Measurements from ENCODE around the gene PRKG1.

DNA sequence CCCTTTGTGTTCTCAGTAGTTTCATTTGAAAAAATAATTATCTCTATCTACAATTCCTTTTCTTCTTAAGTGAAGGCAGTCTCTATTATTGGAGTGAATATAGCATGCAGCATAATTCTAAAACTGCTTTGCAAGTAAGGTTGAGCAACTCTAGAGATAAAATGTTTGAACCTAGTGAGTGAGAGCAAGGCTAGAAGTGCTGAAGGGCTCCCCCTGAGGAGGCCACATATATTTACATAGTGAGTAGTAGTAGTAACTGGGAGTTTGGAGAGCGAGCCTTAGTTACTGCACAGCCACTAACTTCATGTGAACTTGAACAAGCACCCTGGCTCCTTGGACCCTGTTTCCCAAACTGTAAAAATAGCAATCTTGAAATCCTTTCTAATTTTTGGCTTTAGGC, 1098.3 kb downstream of the PRKG1 start:
- TF ChIP-seq, protein P1, sequence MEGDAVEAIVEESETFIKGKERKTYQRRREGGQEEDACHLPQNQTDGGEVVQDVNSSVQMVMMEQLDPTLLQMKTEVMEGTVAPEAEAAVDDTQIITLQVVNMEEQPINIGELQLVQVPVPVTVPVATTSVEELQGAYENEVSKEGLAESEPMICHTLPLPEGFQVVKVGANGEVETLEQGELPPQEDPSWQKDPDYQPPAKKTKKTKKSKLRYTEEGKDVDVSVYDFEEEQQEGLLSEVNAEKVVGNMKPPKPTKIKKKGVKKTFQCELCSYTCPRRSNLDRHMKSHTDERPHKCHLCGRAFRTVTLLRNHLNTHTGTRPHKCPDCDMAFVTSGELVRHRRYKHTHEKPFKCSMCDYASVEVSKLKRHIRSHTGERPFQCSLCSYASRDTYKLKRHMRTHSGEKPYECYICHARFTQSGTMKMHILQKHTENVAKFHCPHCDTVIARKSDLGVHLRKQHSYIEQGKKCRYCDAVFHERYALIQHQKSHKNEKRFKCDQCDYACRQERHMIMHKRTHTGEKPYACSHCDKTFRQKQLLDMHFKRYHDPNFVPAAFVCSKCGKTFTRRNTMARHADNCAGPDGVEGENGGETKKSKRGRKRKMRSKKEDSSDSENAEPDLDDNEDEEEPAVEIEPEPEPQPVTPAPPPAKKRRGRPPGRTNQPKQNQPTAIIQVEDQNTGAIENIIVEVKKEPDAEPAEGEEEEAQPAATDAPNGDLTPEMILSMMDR (IDR thresholded peaks at IDR 0.05; ENCODE audit: low read depth, low read length, poor library complexity, severe bottlenecking): no peak
- no peak for TF ChIP-seq EZH2phosphoT487 (IDR thresholded peaks at IDR 0.05; ENCODE audit: borderline replicate concordance, low read length)
